MG63 (cell line): ENCODE data around the gene SELPLG. TPM values are rescaled to one million over a fixed set of nuclear protein-coding genes. Genes with fewer than 3 reads are reported as not detected.

Experiments
- DNase-seq: peaks from one replicate; pipeline ENCODE4 v3.0.0-alpha.2; 2020
- H3K27me3 ChIP-seq: fragments of 250-450 bp; sonication (Bioruptor Pico); 2 replicates; pipeline ENCODE4 v1.5.1; 2020; ENCODE audit warnings: mild to moderate bottlenecking, moderate library complexity
- H3K36me3 ChIP-seq: fragments of 250-450 bp; sonication (Bioruptor Pico); 2 replicates; pipeline ENCODE4 v1.5.1; 2020; ENCODE audit warnings: mild to moderate bottlenecking, moderate library complexity
- H3K4me3 ChIP-seq: fragments of 250-450 bp; sonication (Bioruptor Pico); 2 replicates; pipeline ENCODE4 v1.5.1; 2020; ENCODE audit warnings: mild to moderate bottlenecking, moderate library complexity
- H3K9me3 ChIP-seq: fragments of 250-450 bp; sonication (Bioruptor Pico); 2 replicates; pipeline ENCODE4 v1.5.1; 2020; ENCODE audit warnings: mild to moderate bottlenecking, moderate library complexity
- total RNA-seq: library from RNA; depleted of rRNA; stranded (reverse); fragments of >200 nt; shearing (Covaris generic); gene quantifications from 2 replicates; pipeline ENCODE4 v1.2.3, GENCODE V29; 2014; ENCODE audit warnings: low replicate concordance

SELPLG gene
- total RNA-seq, 1 experiment from 2014 or later = 2.5 TPM

DNA sequence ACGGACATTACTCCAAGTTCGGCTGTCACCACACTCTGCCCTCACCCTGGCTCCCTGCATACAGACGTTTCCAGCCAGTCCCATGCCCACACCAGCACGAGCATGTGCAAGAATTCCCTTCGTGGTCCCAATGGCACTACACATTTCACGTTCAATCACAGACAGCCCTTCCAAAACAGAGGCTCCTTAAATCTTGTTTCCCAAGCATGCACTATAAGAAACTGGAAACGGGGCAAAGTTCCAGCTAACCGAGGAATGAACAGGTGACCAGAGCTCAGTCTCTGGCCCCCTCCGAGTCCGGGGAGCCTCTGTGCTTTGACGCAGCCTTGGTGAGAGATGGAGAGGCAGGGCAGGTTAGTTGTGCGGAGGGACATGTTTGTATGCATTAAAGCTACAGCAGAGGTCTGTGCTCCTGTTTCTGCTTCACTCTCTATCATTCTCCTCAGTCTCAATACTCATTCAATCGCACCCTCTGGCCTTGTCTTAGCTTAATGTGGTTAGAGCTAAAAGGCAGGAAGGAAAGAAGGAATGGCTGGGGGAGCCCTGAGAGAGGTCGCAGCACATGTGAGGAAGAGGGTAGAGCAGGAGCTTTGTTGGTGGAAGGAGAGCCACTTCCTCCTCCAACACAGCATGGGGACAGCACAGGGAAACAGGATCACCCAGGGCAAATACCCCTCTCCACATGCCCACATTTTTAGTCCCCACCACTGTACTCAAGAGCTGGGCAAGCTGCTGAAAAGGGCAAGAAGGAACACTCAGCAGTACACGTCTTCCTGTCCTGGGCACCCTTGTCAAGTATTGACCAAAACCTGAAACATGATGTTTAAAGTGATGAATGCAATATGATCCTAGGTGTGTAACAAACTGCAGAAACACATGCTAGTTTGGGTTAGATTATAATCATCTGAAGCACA is 12.2 kb upstream of the SELPLG start:
- Histone ChIP-seq H3K27me3 (no peaks in the 10 kb centered on the region), H3K4me3 (no peak overlapping the region), H3K36me3 (peaks cover 86% of the 10 kb centered on the region), H3K9me3 (no peaks in the 10 kb centered on the region)
- no peak for DNase-seq

DNA sequence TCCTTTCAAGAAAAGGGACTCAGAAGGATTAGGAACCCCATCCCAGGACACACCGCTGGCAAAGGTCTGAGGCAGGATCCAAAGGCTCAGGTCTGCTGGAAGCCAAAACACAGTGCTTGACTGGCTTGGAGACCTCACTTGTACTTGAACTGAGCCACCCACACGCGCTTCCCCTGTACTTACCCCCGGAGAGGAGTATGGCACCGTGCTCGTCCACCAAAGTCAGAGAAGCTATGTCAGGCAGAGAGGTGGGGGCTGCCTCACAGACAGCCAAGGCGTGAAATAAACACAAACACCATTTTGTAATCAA is 11.1 kb upstream of the SELPLG start:
- Histone ChIP-seq H3K4me3 (no peak overlapping the region), H3K27me3 (no peaks in the 10 kb centered on the region), H3K36me3 (peaks cover 86% of the 10 kb centered on the region), H3K9me3 (no peaks in the 10 kb centered on the region)
- DNase-seq = no peak

DNA sequence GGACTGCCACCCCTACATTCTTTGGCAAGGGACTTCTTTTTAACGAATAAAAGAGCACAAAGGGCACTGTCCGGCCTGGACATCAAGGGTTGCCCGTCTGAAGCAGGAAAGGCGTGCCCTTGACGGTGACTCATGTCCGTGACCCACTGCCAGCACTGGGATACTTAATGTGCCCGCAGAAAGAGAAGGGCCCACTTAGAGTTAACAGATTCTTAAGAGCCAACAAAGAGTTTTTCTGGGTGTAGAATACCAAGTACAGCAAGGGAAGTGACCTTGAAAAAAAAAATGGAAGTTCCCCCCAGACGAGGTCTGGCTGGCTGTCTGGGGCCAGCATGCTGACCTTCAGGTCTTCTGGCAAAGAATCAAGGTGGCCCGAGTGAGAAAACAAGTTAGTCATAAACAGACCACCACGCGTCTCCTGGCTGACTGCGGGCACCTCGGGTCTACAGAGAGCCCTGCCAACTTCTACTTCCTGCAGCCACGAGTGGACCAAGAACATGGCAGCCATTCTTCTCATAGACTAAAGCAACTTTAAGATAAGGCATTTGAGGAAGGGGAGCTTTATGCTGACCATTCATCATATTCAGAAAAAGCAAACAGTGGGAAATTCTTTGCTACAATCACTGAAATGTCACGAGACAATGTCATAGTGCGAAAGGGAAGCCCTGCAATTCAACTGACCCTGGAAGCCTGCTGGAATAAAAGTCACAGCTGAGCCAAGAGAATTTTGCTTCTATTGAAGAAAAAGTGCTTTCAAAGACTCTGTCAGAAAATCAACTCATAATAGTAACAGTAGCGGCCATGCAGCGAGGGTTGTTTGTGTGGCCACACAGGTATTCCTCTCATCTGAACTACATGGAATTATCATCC is 10.5 kb upstream of the SELPLG start:
- peak; percentile 89 for DNase-seq
- Histone ChIP-seq H3K36me3 (peaks cover 83% of the 10 kb centered on the region), H3K27me3 (no peaks in the 10 kb centered on the region), H3K9me3 (no peaks in the 10 kb centered on the region), H3K4me3 (no peak overlapping the region)

DNA sequence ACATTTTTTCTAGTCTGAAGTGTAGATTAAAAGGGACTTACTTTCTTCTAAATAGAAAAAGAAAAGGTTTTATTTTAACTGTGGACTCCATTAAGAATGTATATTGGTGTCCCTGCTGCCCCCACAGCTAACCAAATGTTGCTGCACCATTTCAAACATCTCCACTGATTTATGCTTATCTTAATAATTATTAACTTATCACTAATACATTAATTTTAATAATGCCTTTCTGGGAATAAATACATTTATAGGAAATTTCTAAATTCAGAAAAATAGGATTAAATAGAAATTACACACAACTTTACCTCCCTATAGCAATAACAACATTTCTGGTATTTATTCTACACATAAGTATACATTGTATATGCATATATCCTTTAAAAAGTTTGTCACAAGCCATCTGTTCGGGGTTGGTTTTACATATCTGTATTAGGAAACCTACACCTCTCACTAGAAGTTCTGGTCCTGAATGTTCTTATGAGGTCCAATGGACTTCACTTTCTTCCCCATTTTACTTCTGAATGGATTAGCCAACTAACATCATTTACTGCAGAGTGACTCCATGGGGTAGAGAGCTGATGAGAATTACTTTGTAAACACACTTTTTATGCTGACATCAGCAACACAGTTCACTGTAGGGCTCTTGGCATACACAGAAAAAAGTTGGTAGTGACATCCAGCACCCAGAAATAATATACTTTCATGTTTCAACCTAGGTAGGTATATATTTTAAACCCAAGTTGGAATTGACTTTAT is 9.4 kb upstream of the SELPLG start:
- Histone ChIP-seq H3K27me3 (no peaks in the 10 kb centered on the region), H3K36me3 (peaks cover 72% of the 10 kb centered on the region), H3K9me3 (no peaks in the 10 kb centered on the region), H3K4me3 (no peak overlapping the region)
- no peak for DNase-seq

DNA sequence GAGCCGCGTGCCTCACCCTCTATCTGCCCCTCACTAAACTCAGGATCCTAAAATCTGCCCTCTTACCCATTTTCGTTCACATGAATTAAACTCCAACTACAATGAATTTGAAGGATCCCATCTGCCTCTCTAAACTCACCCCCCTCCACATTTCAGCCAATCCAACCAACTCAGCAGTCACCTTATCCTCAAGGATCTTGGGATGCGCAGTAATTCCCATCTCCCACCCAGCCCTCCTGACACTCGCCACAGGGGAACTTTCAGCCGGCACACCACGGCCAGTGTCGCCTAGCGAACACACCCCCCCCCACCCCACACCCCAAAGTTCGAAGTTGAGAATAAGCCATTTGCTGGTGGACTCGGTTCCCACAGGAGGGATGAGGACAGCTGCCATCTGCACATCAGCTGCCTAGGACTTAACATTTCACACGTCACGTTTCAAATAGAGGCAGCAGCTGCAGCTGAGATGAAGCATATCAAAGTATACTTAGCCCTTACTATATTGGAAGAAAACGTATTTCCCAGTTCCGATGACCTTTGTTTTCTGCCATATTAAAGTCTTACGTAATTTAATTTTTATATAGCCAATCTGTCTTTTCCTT is 8.7 kb upstream of the SELPLG start:
- H3K9me3 ChIP-seq = no peaks in the 10 kb centered on the region; the same call in 1 of the 2 replicates
- H3K27me3 ChIP-seq = no peaks in the 10 kb centered on the region
- peaks cover 66% of the 10 kb centered on the region for H3K36me3 ChIP-seq
- H3K4me3 ChIP-seq = no peak overlapping the region
- no peak for DNase-seq

DNA sequence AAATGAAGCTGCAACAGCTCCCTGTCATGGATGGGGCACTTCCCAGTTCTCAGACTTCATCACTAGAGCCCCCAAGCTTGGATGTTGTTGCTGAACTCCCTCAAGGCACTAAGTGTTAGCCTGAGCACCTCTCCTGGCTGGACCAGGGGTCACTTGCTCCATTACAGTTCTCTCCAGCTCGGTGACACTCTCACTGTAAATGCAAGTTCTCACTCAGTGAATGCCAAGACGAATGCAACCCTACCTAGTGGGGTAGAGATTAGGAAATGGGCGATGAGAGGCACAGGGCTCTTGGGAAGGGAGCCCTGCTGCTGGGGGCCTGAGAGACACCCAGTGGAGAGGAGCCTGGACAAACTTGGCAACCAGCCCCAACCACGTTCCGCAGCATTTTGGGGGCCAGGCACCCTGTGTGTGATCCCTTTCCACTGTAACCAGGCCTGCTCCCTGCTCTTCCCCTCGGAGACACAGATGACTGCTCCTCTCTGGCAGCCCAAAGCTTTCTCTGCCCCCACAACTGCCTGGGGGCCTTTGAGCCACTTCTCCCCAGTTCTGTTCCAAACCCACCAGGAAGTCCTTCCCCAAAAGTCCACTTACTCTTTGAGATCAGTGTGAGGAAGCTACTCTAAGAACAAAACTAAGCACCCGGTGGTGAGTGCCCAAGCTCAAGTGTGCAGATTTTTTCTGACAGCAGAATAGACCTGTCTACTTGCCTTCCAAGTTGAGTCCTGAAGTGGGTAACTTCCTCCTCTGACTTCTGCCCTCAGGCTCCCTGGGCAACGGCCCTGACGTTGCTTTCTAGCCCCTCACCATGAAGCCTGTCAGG is 8.0 kb upstream of the SELPLG start:
- H3K9me3 ChIP-seq = no peaks in the 10 kb centered on the region; the same call in 1 of the 2 replicates
- H3K36me3 ChIP-seq = peaks cover 59% of the 10 kb centered on the region

DNA sequence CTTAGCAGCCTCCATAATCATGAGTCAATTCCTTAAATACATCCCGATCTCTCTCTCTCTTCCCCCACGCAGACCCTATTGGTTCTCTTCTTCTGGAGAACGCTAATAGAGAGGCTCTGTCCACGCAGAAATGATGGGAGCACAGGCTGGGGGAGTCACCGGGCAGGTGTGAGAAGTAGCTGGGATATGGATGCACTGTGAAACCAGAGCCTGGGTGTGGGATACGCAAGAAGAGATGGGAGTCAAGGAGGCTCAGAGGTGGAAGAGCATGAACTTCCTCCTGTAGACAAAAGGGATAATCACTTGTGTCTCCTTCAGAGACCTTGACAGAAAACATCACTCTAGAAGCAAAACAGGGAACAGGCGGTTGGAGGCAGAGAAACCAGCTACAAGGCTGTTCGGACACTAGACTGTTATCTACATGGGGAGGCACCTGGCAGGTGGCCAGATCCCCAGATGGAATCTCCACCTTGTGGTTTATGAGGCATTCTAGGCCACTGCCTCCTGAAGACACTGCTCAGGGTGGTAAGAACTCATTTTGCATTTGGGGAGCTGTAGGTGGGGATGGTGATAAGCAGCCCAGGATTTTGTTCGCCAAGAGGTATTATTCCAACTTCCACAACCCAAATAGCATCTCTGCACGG is 7.2 kb upstream of the SELPLG start:
- no peak for DNase-seq
- H3K36me3 ChIP-seq = peaks cover 52% of the 10 kb centered on the region
- no peaks in the 10 kb centered on the region; the same call in 1 of the 2 replicates for H3K9me3 ChIP-seq
- no peak overlapping the region for H3K4me3 ChIP-seq
- no peaks in the 10 kb centered on the region for H3K27me3 ChIP-seq

More for the DNA sequence above, 8.0 kb upstream of the SELPLG start:
- no peak overlapping the region for H3K4me3 ChIP-seq
- H3K27me3 ChIP-seq = no peaks in the 10 kb centered on the region
- DNase-seq = no peak

DNA sequence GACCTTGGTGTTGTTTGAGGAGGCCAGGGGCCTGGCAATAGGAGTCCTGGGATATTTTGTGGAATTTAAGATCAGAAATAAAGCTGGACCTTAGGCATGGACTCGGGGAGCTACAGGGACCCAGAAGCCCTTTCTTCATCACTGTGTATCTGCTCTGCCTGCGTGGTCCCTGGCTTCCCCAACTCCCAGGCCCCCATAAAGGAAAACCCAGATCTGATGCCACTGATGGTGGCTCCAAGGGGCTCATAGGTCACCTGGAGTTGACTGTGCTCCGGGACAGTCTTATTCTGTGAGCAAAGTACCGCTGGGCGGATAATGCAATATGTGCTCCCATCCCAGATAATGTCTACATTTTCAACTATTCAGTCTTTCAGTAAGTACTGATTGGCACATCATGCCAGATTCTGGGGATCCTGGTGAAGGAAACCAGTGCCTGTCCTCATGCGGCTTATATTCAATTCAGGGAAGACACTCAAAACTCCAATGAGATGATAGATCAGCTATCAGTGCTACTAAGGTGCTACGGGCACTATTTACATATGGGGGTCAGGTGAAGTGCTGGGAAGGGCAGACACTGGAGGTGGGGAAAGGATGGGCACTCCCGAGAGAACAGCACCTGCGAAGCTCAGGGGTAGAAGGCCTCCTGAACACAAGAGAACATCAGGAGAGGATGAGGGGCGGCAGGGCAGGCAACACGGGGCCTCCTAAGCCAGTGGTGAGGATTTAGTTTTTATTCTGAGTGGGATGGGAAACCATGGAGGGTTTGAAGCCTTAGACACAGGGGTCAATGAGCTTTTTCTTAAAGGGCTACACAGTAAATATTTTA is 5.5 kb upstream of the SELPLG start:
- Histone ChIP-seq H3K9me3 (no peaks in the 10 kb centered on the region; the same call in 1 of the 2 replicates), H3K4me3 (no peak overlapping the region), H3K36me3 (peaks cover 37% of the 10 kb centered on the region), H3K27me3 (no peaks in the 10 kb centered on the region)
- DNase-seq = no peak

DNA sequence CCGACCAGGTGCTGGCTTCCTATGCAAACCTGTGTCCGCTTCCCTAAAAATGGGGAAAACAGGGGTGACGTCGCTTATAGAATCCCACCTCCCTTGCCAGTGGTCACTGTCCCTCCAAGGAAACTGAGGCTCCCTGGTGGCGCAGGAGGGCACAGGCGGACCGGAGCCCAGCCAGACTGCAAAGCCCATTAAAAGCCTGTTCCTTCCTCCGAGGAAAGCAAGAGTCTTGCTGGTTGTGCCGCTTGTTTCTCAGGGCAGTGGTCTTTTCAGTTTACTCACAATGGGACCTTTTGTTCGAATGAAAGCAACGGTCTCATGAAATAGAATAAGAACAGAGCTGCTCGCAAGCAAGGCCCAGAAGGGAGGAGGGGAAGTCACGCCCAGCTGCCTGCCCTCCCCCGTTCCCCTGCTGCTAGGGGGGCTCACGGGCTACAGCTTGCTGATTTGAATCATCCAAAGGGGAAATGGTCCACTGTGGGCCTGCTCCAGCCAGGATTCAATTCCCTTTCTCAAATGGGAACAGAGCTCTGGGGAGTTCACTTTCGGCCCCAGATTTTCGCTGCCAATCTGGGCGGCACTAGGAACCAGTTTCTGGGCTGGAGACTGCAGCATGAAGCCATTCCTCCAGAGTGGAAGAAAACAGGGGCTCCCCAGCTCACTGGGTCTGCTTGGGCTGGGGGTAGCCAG is 4.6 kb upstream of the SELPLG start:
- H3K9me3 ChIP-seq = no peaks in the 10 kb centered on the region; the same call in 1 of the 2 replicates
- no peak for DNase-seq
- no peaks in the 10 kb centered on the region for H3K27me3 ChIP-seq
- peaks cover 31% of the 10 kb centered on the region for H3K36me3 ChIP-seq
- no peak overlapping the region for H3K4me3 ChIP-seq

DNA sequence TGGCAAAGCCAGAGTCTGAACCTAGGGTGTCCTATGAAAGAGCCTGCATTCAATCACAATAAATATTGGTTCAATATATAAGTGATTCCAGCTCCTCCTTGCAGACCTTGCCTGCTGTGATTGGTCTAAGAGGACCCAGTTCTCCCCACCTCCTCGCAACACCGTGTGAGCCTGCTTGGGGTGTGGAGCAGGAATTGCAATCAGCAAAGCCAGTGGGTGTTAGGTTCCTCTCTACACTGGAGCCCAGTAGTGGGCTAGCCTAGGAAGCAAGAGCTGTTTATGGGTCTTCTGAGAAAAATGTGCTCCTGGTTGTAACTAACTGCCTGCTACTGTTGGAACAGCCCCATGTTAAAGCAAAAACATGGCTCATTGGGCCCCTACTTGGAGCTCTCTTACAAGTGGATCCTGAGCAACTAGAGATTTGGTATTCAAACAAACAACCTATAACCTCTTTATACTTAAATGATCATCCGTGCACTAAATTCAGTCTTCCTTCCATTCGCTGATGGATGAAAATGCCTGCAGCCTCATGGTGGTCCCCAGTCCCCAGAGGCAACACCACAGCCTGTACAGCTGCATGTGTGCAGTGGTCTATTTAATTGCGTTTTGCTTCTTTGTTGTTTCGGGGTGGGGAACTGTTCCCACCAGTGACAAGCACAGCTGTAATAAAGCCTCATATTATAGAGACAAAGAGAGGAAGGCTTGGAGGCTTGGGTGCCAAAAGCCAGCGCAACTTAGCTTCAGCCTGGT is 3.7 kb upstream of the SELPLG start:
- peaks cover 22% of the 10 kb centered on the region for H3K36me3 ChIP-seq
- H3K9me3 ChIP-seq = no peaks in the 10 kb centered on the region; the same call in 1 of the 2 replicates
- no peak for DNase-seq
- H3K4me3 ChIP-seq = no peak overlapping the region
- H3K27me3 ChIP-seq = no peaks in the 10 kb centered on the region

DNA sequence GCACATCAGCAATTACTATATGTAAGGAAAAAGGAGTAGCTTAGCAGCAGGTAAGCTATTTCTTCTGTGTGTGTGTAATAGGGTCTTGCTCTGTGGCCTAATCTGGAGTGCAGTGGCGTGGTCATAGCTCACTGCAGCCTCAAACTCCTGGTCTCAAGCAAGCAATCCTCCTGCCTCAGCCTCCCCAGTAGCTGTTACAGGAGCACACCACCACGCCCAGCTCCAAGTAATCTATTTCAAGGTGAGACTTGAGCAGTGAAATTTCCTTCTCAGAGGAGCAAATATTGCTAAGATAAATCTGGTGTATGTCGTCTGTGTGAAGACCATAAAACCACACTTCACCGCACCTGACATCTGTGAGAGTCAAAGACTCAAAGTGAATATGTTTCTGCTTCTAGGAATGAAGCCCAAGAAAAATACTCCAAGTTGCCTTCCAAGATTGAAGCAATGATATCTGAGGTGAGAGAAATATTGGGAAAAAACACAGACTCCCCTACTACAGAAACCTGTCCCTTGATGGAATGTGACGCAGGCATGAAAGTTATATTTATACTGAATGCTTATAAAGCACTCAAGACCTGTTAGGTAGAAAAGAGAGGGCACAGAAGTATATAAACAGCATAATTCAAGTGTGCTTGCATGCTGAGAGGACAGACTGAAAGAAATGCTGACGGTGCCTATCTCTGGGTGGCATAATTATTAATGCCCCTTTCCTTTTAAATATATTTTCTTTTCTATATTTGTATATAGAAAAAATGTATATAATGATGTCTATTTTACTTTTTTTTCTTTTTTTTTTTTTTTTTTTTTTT is 2.5 kb upstream of the SELPLG start:
- H3K4me3 ChIP-seq = no peak overlapping the region
- no peak for DNase-seq
- no peaks in the 10 kb centered on the region; the same call in 1 of the 2 replicates for H3K9me3 ChIP-seq
- no peaks in the 10 kb centered on the region for H3K27me3 ChIP-seq
- H3K36me3 ChIP-seq = peaks cover 11% of the 10 kb centered on the region

DNA sequence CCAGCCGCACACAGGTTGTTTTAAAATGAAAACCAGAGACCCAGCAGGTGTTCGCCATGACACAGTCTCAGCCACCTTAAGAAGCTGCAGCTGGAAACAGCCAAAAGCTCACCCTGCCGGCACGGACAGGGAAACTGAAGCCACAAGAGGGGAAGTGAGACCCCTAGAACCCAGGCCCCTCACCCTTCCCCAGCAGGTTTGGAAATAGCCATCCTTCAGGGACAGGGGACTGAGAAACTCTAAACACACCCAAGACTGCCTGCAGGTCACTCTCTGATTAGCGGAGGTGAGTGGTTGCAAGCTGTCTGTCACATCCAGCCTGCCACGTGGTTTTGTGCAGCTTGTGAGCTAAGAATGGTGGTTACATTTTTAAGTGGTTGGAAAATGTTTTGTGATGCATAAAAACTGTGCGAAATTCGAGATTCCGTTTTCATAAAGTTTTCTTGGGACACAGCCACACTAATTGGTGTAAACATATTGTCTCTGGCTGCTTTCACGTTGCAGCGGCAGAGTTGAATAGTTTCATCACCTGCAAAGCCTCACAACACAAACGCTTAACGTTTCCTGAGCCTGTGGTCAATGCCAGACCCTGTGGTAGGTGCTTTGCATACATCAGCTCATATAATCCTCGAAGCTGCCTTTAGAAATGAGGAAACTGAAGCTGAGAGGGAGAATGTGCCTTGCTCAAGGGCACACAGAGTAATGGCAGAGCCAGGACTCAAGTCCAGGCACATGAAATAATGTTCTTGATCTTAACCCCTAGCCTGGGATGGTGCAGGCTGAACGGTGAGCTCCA is 1.7 kb upstream of the SELPLG start:
- no peaks in the 10 kb centered on the region; the same call in 1 of the 2 replicates for H3K9me3 ChIP-seq
- no peak for DNase-seq
- H3K4me3 ChIP-seq = no peak overlapping the region
- H3K36me3 ChIP-seq = peaks cover 4% of the 10 kb centered on the region; the same call in 1 of the 2 replicates
- H3K27me3 ChIP-seq = no peaks in the 10 kb centered on the region
